HG03565 (cell line): ENCODE results near the gene TRAF2.
"Not testable (repeated sequence)": the region's sequence is repeated elsewhere in the genome, so short reads cannot be mapped to it uniquely, and the experiment has no call there.

Experiments
- ATAC-seq: cut with Tn5 transposase; IDR thresholded peaks from one replicate; pipeline ENCODE4 v1.9.1; 2021; ENCODE audit warnings: mild to moderate bottlenecking, moderate library complexity; ENCODE audit not compliant: unreplicated experiment

The TRAF2 gene, protein sequence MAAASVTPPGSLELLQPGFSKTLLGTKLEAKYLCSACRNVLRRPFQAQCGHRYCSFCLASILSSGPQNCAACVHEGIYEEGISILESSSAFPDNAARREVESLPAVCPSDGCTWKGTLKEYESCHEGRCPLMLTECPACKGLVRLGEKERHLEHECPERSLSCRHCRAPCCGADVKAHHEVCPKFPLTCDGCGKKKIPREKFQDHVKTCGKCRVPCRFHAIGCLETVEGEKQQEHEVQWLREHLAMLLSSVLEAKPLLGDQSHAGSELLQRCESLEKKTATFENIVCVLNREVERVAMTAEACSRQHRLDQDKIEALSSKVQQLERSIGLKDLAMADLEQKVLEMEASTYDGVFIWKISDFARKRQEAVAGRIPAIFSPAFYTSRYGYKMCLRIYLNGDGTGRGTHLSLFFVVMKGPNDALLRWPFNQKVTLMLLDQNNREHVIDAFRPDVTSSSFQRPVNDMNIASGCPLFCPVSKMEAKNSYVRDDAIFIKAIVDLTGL

GRCh38 chr9:136885950-136886578, at the start of gene TRAF2:
Gene TRAF2, plus strand, starts transcription at chr9:136886516. Its CDS starts 12,225 bp downstream, at chr9:136898741.
- ATAC-seq, result peak; percentile 75

GRCh38 chr9:136837146-136837855, 49.0 kb upstream of the TRAF2 start:
- no peak for ATAC-seq

DNA sequence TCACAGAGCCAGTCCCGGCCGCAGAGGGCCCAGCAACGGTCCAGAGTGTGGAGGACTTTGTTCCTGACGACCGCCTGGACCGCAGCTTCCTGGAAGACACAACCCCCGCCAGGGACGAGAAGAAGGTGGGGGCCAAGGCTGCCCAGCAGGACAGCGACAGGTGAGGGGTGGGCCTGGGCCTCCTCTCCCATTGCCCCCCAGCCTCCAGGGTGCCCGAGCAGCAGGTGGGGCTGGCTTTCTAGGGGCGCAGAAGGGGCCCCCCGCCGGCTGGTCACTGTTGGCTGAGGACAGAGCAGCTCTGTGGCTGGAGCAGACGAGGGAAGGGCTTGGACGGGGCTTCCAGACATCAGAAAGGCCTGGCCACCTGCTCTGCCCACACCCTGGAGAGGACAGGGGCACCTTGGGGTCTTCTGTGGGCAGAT, 48.4 kb upstream of the TRAF2 start:
- not testable (repeated sequence) for ATAC-seq

- no peak for ATAC-seq
Observed at GRCh38 chr9:136838314-136839228, 47.7 kb upstream of the TRAF2 start.

- no peak for ATAC-seq
Observed at GRCh38 chr9:136839229-136840139, 46.8 kb upstream of the TRAF2 start.

DNA sequence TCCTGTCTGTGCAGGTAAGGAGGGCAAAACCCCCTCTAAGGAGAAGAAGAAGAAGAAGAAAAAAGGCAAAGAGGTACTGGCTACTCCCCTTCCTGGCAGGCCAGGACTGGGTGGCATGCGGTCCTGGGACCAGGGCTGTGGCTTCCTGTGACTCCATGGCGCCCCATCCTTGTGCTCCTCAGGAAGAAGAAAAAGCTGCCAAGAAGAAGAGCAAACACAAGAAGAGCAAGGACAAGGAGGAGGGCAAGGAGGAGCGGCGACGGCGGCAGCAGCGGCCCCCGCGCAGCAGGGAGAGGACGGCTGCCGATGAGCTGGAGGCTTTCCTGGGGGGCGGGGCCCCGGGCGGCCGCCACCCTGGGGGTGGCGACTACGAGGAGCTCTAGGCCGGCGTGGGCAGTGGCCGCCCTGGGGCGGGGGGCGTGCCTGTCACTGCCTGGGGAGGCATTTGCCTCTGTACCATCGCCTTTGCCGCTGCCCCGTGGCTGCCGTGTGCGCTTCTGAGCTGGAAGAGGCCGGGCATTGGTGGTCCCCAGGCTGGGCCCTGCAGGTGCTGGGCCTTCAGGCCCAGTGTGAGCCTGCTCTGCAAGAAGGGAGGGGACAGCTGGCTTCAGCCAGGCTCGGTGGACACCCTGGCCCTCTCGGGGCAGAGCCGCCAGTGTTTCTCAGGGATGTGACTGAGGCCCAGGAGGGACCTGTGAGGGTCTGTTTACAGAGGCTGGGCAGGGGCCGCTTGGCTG, 46.0 kb upstream of the TRAF2 start:
- ATAC-seq, result no peak

- no peak for ATAC-seq
Observed at GRCh38 chr9:136840877-136841645, 45.3 kb upstream of the TRAF2 start.

GRCh38 chr9:136841646-136842379, 44.5 kb upstream of the TRAF2 start:
- ATAC-seq, result not testable (repeated sequence)

- peak; percentile 47 for ATAC-seq
Observed at GRCh38 chr9:136842380-136842948, 43.9 kb upstream of the TRAF2 start, which contains the start of gene AJM1. Gene AJM1, plus strand, starts transcription at chr9:136842478. Its CDS starts 1,937 bp downstream, at chr9:136844415.

- ATAC-seq, result not testable (repeated sequence)
Observed at GRCh38 chr9:136843159-136843800, 43.0 kb upstream of the TRAF2 start.

DNA sequence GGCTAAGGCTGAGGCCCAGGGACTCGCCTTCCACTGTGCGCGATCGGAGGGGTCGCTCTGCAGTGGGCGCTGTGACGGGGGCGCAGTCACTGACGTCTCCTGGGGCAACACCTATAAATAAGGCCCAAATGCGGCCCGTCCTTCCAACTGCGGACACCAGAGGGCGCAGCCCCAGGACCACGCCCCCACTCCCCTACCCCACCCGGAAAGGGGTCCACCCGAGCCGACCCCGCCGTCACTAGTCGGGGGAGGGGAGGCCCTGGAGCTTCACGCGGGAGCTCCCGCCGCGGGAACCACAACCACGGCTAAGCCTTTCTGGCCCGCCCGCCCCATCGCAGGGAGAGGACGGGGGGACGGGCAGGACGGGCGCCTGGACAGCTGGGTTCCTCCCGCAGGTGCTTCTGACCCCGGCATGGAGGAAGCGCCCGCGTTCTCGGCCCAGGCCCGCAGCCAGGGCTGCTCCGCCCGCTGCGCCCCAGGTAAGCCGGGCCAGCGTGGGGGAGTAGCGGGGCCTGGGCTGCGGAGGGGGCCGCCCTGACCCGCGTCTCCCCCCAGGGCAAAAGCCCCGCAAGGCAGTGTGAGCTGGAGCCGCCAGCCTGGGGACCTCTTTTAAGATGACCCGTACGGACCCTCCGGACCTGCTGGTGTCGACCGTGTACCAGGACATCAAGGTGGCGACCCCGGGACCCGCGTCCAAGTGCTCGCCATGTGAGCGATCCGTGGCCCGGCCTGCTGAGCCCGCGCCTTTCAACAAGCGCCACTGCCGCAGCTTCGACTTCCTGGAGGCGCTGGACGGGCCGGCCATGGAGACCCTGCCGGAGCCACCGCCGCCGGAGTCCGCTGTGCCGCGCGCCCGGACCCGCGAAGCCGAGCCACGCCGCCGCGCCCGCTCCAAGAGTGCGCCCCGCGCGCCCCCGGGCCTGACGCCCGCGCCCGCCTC, 42.2 kb upstream of the TRAF2 start:
- not testable (repeated sequence) for ATAC-seq

DNA sequence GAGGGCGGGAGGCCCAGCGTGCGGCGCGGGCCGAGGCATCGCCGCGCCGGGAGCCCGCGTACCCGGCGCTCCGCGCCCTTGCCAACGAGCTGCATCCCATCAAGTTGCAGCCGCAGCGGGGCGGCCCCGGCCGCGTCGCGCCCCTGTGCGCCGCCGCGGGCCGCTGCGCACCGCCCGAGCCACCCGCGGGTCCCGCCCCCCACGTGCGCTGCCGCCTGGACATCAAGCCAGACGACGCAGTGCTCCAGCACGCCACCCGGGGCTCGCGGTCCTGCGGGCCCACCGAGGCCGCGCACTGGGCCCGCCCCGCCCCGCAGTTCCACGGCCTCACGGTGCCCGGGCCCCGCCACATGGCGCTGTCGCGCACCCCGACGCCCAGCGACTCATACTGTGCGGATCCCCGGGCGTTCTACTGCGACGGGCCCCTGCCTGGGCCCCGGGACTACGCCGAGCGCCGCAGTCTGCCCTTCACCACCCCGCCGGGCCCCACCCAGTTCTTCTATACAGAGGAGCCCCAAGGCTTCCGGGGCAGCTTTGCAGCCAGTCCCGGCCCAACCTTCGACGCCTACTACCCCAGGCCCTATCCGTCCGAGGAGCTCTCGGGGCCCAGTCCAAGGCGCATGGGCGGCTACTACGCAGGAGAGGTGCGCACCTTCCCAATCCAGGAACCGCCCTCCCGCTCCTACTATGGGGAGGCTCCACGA, 41.4 kb upstream of the TRAF2 start:
- ATAC-seq, result no peak

DNA sequence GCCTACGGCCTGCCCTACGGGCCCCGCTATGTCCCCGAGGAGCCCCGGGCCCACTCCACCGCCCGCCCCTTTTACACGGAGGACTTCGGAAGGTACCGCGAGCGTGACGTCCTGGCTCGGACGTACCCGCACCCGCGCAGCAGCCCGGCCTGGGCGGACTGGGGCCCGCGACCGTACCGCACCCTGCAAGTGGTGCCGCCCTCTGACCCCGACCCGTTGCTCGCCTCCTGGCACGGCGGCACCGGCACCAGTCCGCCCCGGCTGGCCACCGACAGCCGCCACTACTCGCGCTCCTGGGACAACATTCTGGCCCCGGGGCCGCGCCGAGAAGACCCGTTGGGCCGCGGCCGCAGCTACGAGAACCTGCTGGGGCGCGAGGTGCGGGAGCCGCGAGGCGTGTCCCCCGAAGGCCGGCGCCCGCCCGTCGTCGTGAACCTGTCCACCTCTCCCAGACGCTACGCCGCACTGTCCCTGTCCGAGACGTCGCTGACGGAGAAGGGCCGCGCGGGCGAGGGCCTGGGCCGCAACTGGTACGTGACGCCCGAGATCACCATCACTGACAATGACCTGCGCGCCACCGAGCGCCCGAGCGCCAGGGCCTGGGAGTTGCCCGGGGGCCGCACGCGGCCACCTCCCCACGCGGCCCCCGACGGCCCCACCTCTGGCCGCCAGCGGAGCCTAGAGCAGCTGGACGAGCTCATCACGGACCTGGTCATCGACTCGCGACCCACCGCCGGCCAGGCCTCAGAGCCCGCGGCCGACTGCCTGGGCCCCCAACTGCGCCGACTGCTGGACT, 40.7 kb upstream of the TRAF2 start:
- no peak for ATAC-seq
